ENCODE measurements around the gene FNDC11.
"Not testable (repeated sequence)": the region's sequence is repeated elsewhere in the genome, so short reads cannot be mapped to it uniquely, and the experiment has no call there.

The FNDC11 gene

GRCh38 chr20:63553933-63554290, at the start of gene FNDC11:
Gene FNDC11 (plus strand): TSS chr20:63554159. CDS start chr20:63555664, 1,505 bp downstream.
- peak; percentile 50 for DNase-seq

GRCh38 chr20:63504642-63505041, 49.3 kb upstream of the FNDC11 start:
- no peak for DNase-seq

DNA sequence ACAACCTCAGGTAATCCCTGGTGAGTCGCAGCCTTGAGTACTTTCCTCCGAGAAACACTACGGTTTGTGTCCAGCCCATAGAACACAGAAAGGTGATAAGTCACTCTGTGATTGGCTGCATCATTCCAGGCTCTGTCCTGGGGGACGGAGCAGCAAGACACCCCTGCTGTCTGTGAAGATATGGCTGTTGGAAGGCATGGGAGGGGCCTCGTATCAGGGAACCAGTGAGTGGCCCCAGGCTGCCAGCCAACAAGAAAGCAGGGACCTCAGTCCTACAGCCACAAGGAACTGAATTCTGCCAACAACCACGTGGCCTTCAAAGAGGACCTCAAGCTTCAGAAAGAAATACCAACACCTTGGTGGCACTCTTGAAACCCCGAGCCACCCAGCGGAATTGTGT, 48.7 kb upstream of the FNDC11 start:
- DNase-seq, result no peak

GRCh38 chr20:63505723-63506122, 48.2 kb upstream of the FNDC11 start:
- no peak for DNase-seq

GRCh38 chr20:63507083-63507743, 46.7 kb upstream of the FNDC11 start:
- no peak for DNase-seq

DNA sequence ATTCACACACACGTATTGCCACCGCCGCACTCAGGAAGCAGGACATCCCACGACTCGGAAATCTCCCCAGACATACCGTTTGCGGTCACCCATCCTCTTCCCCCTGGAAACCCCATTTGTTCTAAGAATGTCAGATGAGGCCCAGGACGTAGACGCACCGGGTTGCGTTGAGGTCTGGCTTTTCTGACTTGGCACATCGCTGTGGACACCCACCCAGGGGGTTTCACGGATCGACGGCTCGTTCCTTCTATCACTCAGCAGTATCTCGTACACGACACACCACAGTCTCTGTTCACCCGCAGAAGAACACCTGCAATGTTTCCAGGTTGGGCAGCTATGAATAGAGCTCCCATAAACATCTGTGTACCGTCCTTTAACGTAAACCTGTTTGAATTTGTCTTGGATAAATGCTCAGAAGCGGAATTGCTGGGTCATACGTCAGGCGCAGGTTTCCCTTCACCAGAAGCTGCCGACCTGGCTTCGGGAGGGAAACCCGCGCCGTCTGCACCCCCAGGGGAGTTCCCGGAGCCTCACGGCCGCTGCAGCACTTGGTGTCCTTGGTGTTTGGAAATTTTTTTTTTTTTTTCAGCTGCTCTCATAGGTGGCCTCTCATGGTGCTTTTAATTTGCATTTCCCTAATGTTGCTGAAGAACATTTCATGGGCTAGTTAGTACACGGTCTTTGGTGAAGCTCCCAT, 45.7 kb upstream of the FNDC11 start:
- DNase-seq, result no peak

DNA sequence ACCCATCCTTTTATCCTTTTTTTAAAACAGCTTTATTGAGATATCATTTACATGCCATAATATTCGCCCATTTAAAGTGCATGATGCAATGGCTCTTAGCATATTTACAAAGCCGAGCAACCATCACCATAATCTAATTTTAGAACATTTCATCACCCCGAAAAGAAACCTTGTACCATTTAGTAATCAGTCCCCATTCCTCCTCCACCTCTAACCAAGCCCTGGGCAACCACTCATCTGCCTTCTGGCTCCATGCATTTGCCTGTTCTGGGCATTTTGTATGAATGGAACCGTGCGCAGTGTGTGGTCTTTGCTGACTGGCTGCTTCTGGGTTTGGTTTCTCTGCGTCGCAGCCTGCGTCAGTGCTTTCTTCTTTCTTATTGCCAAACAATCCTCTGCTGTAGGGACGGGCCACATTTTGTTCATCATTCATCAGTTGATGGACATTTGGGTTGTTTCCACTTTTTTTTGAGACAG, 44.8 kb upstream of the FNDC11 start:
- DNase-seq, result no peak

- no peak for DNase-seq
Measured at GRCh38 chr20:63513207-63513606, 40.8 kb upstream of the FNDC11 start.

GRCh38 chr20:63514520-63514919, 39.4 kb upstream of the FNDC11 start:
- DNase-seq, result not testable (repeated sequence)

DNA sequence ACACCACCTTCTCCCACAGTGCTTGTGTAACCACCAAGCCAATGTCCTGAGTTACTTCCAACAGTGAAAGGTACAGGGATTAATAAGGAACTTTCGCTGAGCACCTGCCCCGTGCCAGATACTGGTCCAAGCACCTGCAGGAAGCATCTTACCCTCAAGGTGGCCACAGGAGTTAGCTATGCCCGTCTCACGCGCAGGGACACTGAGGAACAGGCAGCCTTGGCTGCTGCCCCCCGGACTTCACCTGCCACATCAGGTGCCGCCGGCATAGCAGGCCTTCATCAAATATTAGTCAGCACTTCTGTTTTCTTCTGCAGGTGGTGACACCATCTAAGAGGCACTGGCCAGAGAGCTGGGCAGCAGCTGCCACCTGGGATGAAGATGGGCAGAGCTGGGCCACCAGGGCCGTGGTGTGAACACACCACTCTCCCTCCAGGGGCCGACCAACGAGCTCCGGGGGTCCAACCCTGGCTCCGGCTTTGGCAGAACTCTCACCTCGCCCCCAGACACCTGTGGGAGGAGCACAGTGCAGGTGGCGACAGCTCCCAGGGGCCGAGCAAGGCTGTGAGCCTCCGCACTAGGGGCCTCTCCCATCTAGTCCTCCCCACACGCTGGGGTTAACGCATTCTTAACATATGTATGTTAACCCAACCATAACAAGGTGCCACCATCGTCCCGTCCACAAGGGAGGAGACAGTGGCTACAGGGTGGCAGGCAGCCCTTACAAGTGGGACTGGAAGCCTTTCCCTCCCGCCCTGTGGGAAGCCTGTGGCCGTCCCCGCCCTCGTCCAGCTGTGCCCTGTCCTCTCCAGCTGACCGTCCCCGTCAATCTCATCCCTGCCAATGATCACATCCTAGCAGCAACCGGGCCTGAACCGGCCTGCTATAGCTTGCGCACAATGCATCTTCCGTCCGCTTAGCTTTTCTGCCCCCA, 36.3 kb upstream of the FNDC11 start:
- no peak for DNase-seq

DNA sequence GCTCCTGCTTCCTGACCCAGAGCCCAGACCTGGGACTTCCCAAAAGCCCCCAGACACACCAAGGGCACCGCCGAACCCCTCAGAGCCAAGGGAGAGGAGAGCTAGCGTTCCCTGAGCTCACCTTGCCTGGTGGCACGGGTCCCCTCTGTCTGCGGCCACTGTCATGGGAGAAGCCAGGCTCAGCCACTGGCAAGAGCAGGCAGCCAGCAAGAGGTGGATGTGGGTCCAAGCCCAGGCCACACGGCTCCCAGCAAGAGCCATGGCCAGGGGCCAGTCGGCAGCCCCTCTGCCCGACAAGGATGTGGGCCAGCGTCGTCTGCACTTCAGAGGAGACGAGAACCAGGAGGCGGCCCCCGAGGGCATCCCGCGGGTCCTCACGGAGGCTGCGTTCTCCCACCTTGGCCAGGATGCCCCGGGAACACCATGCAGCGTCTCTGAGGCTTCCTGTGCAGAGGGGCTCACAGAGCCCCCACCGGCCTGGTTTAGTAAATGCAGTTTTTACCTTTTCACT, 35.6 kb upstream of the FNDC11 start:
- no peak for DNase-seq

DNA sequence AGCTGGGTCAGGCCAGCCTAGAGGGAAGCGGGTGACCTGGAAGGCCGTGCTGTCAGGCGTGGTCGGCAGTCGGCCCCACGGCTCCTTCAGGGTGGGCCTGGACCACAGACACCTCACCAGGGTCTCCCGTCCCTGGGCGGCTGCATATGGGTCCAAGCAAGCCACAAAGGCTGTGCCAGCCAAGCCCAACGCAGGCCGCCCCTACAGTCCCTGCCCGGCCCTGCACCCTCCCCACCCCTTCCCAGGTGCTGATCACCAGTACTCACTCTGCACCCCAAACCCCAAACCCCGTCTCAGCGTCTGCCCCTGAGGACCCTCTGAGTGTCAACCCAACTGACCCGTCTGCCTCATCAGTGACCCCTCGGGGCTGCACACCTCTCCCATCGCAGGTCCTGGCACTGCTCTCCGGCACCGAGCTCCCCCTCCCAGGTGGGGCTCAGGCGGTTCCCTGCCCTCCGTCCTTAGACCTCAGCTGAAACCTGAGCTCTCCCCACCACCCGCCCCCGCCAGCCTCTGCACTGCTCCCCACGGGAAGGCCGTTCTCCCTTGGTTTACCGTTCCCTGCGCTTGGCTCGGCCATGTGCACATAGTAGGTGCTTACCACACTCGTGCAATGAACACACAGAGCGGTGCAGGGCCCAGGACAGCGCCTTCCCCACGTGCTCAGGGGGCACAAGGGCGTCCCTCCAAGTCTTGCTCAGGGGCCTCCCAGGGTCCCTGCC, 34.9 kb upstream of the FNDC11 start:
- no peak for DNase-seq

DNA sequence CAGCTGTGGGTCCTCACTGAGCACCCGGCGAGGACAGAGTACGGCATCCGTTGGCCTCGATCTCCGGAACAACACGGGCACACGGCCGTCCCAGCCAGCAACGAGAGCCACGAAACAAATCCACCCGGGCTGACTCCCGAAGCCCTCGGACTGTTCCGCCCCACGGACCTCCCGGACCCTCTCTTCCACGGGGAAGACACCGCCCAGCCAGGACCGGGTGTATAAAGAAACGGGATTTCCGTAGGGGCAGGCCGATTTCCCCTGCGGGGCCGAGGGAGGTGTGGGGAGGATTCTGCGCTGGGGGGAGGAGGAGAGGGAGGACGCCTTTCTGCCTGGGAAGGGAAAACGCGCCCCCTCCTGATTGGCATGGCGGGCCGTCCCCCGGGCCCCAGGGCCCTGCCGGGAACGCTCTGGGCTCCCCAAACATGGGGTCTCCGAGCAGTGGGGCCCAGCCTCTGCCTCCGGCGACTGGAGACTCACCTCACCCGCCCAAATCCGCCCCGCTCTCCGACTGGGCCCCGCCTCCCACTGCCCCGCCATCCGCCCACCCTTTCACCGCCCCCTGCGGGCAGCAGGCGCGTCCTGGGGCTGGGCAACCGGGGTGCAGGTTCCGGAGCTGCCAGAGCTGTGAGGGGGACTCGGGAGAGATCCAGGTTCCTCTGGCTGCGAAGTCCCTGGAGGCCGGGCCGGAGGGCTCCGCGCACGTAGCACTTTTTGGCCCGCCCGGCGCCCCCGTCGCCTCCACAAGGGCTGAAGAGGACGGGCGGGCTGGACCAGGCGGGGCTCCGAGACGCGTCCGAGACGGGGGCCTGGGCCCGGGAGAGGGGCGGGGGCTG, 34.1 kb upstream of the FNDC11 start:
- DNase-seq, result peak; percentile 84

DNA sequence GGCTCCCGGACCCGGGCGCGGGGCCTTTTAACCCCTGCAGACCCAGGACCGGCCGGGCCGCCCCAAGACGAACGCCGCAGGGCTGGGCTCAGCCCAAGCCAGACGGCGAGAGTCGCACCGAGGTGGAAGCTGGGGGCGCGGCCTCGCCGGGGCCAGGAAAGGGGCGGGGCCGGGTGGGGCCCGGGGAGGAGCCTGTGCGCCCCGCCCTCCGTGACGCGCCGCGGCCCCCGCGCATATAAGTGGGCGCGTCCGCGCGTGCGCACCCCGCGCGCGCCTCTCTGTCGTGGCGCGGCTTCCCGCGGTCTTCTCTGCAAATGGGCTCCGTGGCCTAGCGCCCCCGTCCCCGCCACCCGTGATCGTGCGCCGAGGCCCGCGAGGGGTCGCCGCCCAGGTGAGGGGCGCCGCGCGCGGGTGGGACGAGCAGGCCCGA, 33.4 kb upstream of the FNDC11 start, which contains the start of gene PPDPF:
PPDPF (plus strand) TSS at position 262 of the 430 bp plus-strand sequence. CDS start 544 bp downstream, outside the sequence.
- DNase-seq, result peak; percentile 74

DNA sequence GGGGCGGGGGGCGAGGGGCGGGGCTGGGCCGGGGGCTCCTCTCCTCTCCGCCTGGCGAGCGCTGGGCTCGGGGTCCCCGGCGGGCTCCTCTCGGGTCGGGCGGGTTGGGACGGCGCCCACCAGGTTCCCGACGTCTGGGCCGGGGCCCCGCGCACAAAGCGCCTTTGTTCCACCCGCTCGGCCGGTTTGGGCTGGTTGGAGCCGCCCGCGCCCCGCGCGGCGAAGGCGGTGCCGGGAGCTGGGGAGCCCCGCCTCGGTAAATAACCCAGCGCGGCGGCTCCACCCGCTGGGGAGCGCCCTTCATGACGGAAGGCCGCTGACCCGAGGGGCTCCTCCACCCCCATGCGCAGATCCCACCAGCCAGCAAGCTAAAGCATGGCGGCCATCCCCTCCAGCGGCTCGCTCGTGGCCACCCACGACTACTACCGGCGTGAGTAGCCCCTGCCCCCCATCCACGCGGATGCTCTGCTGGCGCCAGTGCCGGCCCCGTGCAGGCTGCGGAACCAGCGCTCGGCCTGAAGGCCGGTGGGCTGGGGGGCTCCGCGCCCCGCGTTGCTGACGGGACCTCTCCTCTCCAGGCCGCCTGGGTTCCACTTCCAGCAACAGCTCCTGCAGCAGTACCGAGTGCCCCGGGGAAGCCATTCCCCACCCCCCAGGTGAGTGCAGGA, 32.9 kb upstream of the FNDC11 start:
- peak; percentile 27 for DNase-seq

- DNase-seq, result no peak
Measured at GRCh38 chr20:63521602-63522001, 32.4 kb upstream of the FNDC11 start.

DNA sequence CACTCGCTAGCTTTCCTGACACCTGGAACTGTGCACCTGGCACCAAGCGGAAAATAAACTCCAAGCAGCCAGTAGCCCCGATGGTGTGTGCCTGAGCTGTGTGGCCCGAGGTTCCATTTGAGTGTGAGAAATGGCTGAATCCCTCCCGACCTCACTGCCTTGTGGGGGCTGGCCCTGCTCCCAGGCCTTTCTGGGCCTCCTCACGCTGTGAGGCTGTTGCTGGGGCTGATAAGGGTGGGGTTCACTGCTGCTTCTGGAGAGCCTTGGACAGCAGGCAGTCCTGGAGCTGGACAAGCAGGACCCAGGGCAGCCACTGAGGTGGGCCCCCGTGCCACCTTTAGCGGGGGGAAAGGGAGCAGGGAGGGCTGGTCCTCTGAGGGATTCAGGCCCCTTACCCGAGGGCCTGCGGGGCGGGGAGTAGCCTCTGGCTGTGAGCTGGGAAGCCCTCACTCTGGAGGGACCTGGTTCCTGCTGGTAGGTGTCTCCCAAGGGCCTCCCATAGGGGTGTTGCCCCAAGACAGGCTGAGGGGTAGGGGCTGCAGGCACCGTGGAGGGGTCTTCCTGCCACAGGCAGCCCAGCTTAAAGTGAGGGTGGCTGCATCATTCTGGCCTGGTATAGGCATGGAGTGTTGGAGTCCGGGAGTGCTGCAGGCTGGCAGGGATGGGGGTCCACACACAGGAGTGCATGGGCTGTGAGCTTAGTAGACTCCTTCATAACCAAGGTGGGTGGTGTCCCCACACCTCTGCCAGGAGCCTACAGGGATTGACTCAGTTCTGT, 31.7 kb upstream of the FNDC11 start:
- no peak for DNase-seq

DNA sequence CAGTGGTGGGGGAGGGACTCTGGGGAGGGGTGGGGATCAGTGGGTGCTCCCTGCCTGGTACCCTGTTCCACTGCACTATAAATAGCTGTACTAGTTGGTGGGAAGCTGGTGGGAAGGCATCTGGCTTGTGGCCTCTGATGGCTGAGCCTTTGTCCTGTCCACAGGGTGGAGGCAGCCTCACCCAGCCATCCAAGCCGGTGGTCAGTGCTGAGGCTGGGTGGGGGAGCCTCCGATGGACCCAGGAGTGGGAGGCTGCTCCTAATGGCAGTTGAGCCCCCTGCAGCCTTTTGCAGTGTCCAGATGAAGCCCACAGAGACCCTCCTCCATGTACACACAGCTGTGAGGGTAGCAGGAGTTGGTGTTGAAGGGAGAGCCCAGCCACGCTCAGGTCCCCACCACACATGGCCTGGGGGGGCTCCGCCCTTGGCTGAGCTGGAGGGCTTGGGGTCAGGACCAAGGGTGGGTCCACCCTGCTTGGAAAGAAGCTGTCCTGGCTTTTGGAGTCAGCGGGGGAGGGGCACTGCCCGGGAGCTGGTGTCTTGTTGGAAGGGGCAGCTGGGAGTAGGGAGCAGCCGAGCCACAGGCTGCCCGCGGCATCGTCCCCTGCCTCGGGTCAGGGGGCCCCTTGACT, 30.9 kb upstream of the FNDC11 start:
- no peak for DNase-seq

GRCh38 chr20:63525185-63525584, 28.8 kb upstream of the FNDC11 start:
- DNase-seq, result no peak

- DNase-seq, result no peak
Measured at GRCh38 chr20:63525971-63526370, 28.0 kb upstream of the FNDC11 start.

All from DMS79 (cell line).